Gastroesophageal sphincter (tissue), 2 donors: ENCODE measurements around the gene GPR17.

Experiments
- EP300 ChIP-seq: sonication (generic); formaldehyde crosslinking; IDR thresholded peaks from one replicate; pipeline ENCODE4 v1.6.1; 2017; ENCODE audit warnings: antibody characterized with exemption, mild to moderate bottlenecking
- POLR2AphosphoS5 ChIP-seq: sonication (generic); formaldehyde crosslinking; IDR thresholded peaks from one replicate; pipeline ENCODE4 v1.6.1; 2017; ENCODE audit warnings: antibody characterized with exemption

DNA sequence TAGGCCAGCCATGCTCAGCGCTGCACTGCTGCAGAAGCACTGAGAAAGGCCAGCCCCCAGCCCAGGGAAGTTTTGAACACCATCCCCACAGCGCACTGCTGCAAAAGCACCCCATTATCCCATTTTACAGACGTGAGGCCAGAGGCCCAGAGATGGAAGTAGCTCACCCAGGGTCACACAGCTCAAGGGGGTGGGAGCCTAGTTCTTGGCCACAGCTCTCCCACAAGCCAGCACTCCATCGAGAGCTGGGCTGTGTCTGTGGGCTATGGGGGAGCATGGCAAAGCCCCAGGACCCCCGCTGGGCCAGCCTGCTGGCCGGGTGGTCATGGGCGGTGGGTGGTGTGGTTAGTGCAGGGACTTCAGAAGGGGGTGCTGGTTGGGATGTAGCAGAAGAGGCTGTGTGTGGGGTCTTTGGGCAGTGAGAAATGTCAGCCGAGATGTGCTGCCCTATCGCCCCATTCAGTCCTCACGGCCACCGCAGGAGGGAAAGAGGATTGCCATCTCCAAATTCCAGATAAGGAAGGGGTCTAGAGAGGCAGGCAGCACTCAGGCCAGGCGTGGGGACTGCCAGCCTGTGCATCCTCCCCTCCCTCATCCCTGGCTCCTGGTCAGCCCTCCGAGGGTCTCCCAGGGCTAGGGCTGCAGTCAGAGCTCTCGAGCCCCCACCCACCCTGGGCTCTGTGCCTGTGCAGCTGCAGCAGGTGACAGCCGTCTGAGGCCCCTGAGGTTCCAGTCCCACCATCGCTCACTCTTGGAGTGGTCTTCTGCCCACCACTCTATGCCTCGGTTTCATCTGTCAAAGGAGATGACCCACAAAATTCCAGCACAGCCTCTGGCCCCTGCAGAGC lies 17.0 kb upstream of the GPR17 start:
- TF ChIP-seq POLR2AphosphoS5, result no peak
- TF ChIP-seq EP300, result no peak
